Activated CD4-positive, alpha-beta memory T cell treated with anti-CD3 and anti-CD28 coated beads for 36 hours (primary cell): ENCODE data around the gene OARD1. TPM values are rescaled to one million over a fixed set of nuclear protein-coding genes. Genes with fewer than 3 reads are reported as not detected.
"Not testable (repeated sequence)": the region's sequence is repeated elsewhere in the genome, so short reads cannot be mapped to it uniquely, and the experiment has no call there.

ENCODE experiments used
- CTCF ChIA-PET: fragments of 350-600 bp; sonication (Branson Sonifier 250); formaldehyde crosslinking; loops from one replicate; lab custom pipeline; 2021; ENCODE audit warnings: antibody characterized with exemption, inconsistent platforms; lab: Charles Lee
- POLR2A ChIA-PET: fragments of 350-600 bp; sonication (Branson Sonifier 250); formaldehyde crosslinking; loops from one replicate; lab custom pipeline; 2021; ENCODE audit warnings: antibody characterized with exemption; lab: Charles Lee
- DNase-seq: peaks from one replicate; pipeline ENCODE4 v3.0.0-alpha.2; 2020
- H3K27ac Mint-ChIP-seq: one replicate; pipeline ENCODE4 v1.8.0; 2021; ENCODE audit warnings: mixed read lengths
- H3K27me3 Mint-ChIP-seq: one replicate; pipeline ENCODE4 v1.8.0; 2021; ENCODE audit warnings: mixed read lengths
- H3K36me3 Mint-ChIP-seq: one replicate; pipeline ENCODE4 v1.8.0; 2021; ENCODE audit warnings: mixed read lengths
- H3K4me1 Mint-ChIP-seq: one replicate; pipeline ENCODE4 v1.8.0; 2021; ENCODE audit warnings: low read depth, mixed read lengths
- H3K4me3 Mint-ChIP-seq: one replicate; pipeline ENCODE4 v1.8.0; 2021; ENCODE audit warnings: mild to moderate bottlenecking, mixed read lengths
- H3K9me3 Mint-ChIP-seq: one replicate; pipeline ENCODE4 v1.8.0; 2021; ENCODE audit warnings: mixed read lengths
- intact Hi-C: fragments of 100-400 bp; cut with micrococcal nuclease; formaldehyde crosslinking; loops from one replicate; pipeline ENCODE4 v1.15.1; 2023
- total RNA-seq, 2 experiments: library from RNA; stranded (reverse); gene quantifications; one replicate each; pipeline ENCODE4 v1.2.3, GENCODE V29; 2021

The OARD1 gene
- total RNA-seq, 2 experiments from 2014 or later = 40.5 to 42.9 TPM

DNA sequence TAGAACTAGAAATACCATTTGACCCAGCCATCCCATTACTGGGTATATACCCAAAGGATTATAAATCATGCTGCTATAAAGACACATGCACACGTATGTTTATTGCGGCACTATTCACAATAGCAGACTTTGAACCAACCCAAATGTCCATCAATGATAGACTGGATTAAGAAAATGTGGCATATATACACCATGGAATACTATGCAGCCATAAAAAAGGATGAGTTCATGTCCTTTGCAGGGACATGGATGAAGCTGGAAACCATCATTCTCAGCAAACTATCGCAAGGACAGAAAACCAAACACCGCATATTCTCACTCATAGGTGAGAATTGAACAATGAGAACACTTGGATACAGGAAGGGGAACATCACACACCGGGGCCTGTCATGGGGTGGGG is 56.3 kb downstream of the OARD1 start:
- H3K4me3 Mint-ChIP-seq, H3K36me3 Mint-ChIP-seq, H3K27me3 Mint-ChIP-seq, POLR2A ChIA-PET, H3K4me1 Mint-ChIP-seq, H3K27ac Mint-ChIP-seq, H3K9me3 Mint-ChIP-seq, intact Hi-C loops, DNase-seq: not testable (repeated sequence)
- CTCF ChIA-PET = interaction anchor here (0.6 kb wide), 1 partner anchor 23 kb away, joined by 3 read pairs; the partner anchor contains the start of gene UNC5CL

DNA sequence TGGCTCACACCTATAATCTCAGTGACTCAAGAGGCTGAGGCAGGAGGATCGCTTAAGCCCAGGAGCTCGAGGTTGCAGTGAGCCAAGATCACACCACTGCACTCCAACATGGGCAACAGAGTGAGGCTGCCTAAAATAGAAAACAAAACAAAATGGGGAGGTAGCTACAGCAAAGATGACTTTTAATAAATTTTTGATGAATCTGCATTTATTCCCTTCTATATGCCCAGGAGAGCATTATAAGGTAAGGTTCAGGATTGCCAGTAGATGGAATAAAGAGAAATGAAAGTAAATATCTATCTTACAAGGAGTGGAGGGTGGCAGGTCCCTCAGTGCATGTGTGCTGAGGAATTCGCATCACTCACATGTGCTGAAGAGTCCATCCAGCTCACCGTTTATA is 57.4 kb downstream of the OARD1 start:
- DNase-seq = no peak
- intact Hi-C loops = no loop called here
- CTCF ChIA-PET = interaction anchor here (4.0 kb wide), 1 partner anchor 13 kb away, joined by 19 read pairs; no protein-coding TSS in a partner anchor
- H3K4me1 Mint-ChIP-seq = no peaks in the 10 kb centered on the region
- H3K36me3 Mint-ChIP-seq = peaks cover 2% of the 10 kb centered on the region
- H3K9me3 Mint-ChIP-seq = no peaks in the 10 kb centered on the region
- no peak overlapping the region for H3K4me3 Mint-ChIP-seq
- H3K27me3 Mint-ChIP-seq = peaks cover 1% of the 10 kb centered on the region
- H3K27ac Mint-ChIP-seq = no peak overlapping the region
- POLR2A ChIA-PET = no interaction called here

Other genes starting within 250 kb of the OARD1 start
- gene UNC5CL, start 33.1 kb downstream of the OARD1 start, total RNA-seq = 1 to 10 TPM; 2.4 to 2.5 TPM
- gene TSPO2, start 29.9 kb downstream of the OARD1 start, total RNA-seq = not detected
- not detected for gene APOBEC2, start 19.2 kb downstream of the OARD1 start, total RNA-seq
- gene NFYA, start 618 bp upstream of the OARD1 start, total RNA-seq = 10 to 100 TPM; 30.2 to 30.4 TPM
- gene TREML1, start 82.0 kb upstream of the OARD1 start, total RNA-seq = not detected
- not detected for gene TREM2, start 90.8 kb upstream of the OARD1 start, total RNA-seq
- 1 to 10 TPM; 7.4 to 7.5 TPM for gene TREML2, start 128.8 kb upstream of the OARD1 start, total RNA-seq
- not detected for gene TREML4, start 156.0 kb upstream of the OARD1 start, total RNA-seq
- under 1 TPM; 0.17 to 0.27 TPM for gene TREM1, start 214.3 kb upstream of the OARD1 start, total RNA-seq